Stimulated activated CD8-positive, alpha-beta memory T cell treated with anti-CD3 and anti-CD28 coated beads, Interleukin-12 subunit alpha, Interleukin-12 subunit beta, amount 100 ng/mL, for 24 hours (primary cell): ENCODE data around the gene OR5AK2.
"Not testable (repeated sequence)": the region's sequence is repeated elsewhere in the genome, so short reads cannot be mapped to it uniquely, and the experiment has no call there.

Experiments
- DNase-seq: peaks from one replicate; pipeline ENCODE4 v3.0.0-alpha.2; 2020; ENCODE audit errors: extremely low read depth

OR5AK2 gene

GRCh38 chr11:56988614-56989013, at the start of gene OR5AK2:
Gene OR5AK2, plus strand, starts transcription at chr11:56988914. Its CDS starts 0 bp downstream, at chr11:56988914.
- no peak for DNase-seq

GRCh38 chr11:56945526-56945925, 43.2 kb upstream of the OR5AK2 start:
- not testable (repeated sequence) for DNase-seq

- no peak for DNase-seq
Observed at GRCh38 chr11:56948991-56949515, 39.7 kb upstream of the OR5AK2 start.

- DNase-seq: no peak
Observed at GRCh38 chr11:56950510-56950909, 38.2 kb upstream of the OR5AK2 start.

GRCh38 chr11:56953907-56954306, 34.8 kb upstream of the OR5AK2 start:
- DNase-seq: not testable (repeated sequence)

GRCh38 chr11:56961609-56962008, 27.1 kb upstream of the OR5AK2 start:
- DNase-seq: no peak

- DNase-seq: no peak
Observed at GRCh38 chr11:56967726-56968125, 21.0 kb upstream of the OR5AK2 start.

GRCh38 chr11:56968524-56968923, 20.2 kb upstream of the OR5AK2 start:
- no peak for DNase-seq

- DNase-seq: no peak
Observed at GRCh38 chr11:56977314-56977713, 11.4 kb upstream of the OR5AK2 start.

- DNase-seq: no peak
Observed at GRCh38 chr11:56990702-56991101, 2.0 kb downstream of the OR5AK2 start.

- DNase-seq: no peak
Observed at GRCh38 chr11:56994532-56994931, 5.8 kb downstream of the OR5AK2 start.

GRCh38 chr11:57001674-57002401, 13.1 kb downstream of the OR5AK2 start:
- no peak for DNase-seq

GRCh38 chr11:57008373-57008772, 19.7 kb downstream of the OR5AK2 start:
- DNase-seq: no peak

- no peak for DNase-seq
Observed at GRCh38 chr11:57015679-57016078, 27.0 kb downstream of the OR5AK2 start.

GRCh38 chr11:57031556-57031955, 42.8 kb downstream of the OR5AK2 start:
- DNase-seq: no peak
